KMS-11 (cell line): ENCODE measurements around the gene RAPGEF1.

Experiments used
- H2AFZ ChIP-seq: fragments of 200-600 bp; sonication (generic); 2 replicates; pipeline ENCODE4 v1.6.1; 2016; ENCODE audit warnings: antibody characterized with exemption, mixed run types, low read depth
- H3K27ac ChIP-seq: fragments of 200-600 bp; sonication (generic); 2 replicates; pipeline ENCODE4 v1.6.1; 2016; ENCODE audit warnings: mild to moderate bottlenecking, mixed run types
- H3K27me3 ChIP-seq: fragments of 200-600 bp; sonication (generic); 2 replicates; pipeline ENCODE4 v1.6.1; 2017; ENCODE audit warnings: mild to moderate bottlenecking, low read depth, mixed run types, moderate library complexity; ENCODE audit not compliant: insufficient read depth
- H3K36me3 ChIP-seq: fragments of 200-600 bp; sonication (generic); 2 replicates; pipeline ENCODE4 v1.6.1; 2017; ENCODE audit warnings: mild to moderate bottlenecking, mixed run types; ENCODE audit not compliant: insufficient read depth
- H3K4me1 ChIP-seq: fragments of 200-600 bp; sonication (generic); 2 replicates; pipeline ENCODE4 v1.6.1; 2016; ENCODE audit warnings: mild to moderate bottlenecking, low read depth, mixed run types; ENCODE audit not compliant: poor library complexity, severe bottlenecking
- H3K4me2 ChIP-seq: fragments of 200-600 bp; sonication (generic); 2 replicates; pipeline ENCODE4 v1.7.0; 2016; ENCODE audit warnings: mild to moderate bottlenecking, mixed run types
- H3K4me3 ChIP-seq: fragments of 200-600 bp; sonication (generic); IDR thresholded peaks from 2 replicates; pipeline ENCODE4 v1.6.1; 2017; ENCODE audit warnings: low read depth, low read length, mixed read lengths; ENCODE audit not compliant: insufficient read depth
- H3K79me2 ChIP-seq: fragments of 200-600 bp; sonication (generic); 2 replicates; pipeline ENCODE4 v1.6.1; 2016; ENCODE audit warnings: low read depth, mixed run types; ENCODE audit not compliant: insufficient read depth
- H3K9ac ChIP-seq: fragments of 200-600 bp; sonication (generic); 2 replicates; pipeline ENCODE4 v1.6.1; 2016; ENCODE audit warnings: mild to moderate bottlenecking, mixed run types
- H4K20me1 ChIP-seq: fragments of 200-600 bp; sonication (generic); 2 replicates; pipeline ENCODE4 v1.6.1; 2016; ENCODE audit warnings: mild to moderate bottlenecking, mixed run types; ENCODE audit not compliant: insufficient read depth
- CTCF ChIP-seq: fragments of 200-600 bp; sonication (generic); conservative IDR thresholded peaks from 2 replicates; pipeline ENCODE4 v1.6.1; 2017; ENCODE audit warnings: low read depth, mild to moderate bottlenecking, antibody characterized with exemption, low read length, moderate library complexity, mixed read lengths

The RAPGEF1 gene

DNA sequence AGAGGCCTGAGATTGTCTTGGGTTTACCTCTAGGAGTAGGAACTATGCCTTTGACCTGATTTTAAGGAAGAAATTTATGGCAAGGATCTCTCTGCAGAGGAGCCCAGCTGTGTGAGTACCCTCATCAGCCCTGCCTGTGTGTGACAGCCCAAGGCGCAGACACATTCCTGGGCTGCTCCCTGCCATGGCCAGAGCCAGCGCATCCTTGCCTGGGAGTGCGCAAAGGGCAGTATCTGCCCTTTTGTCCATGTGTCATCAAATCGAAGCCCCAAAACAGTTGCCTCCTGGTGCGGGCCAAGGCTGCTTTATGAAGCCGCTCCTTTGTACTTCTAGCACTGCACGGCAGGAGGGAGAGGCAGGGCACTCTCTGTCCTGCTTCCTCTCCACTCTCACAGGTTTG is 142.6 kb downstream of the RAPGEF1 start:
- no peaks in the 10 kb centered on the region for H4K20me1 ChIP-seq
- no peak overlapping the region for H3K27ac ChIP-seq
- no peaks in the 10 kb centered on the region for H3K4me1 ChIP-seq
- H3K36me3 ChIP-seq: peaks cover 7% of the 10 kb centered on the region; the same call in 1 of the 2 replicates
- H3K4me2 ChIP-seq: no peak overlapping the region
- no peak for TF ChIP-seq CTCF
- no peak overlapping the region for H3K9ac ChIP-seq
- no peak overlapping the region for H2AFZ ChIP-seq
- no peak overlapping the region for H3K4me3 ChIP-seq
- H3K27me3 ChIP-seq: no peaks in the 10 kb centered on the region
- no peaks in the 10 kb centered on the region for H3K79me2 ChIP-seq

- TF ChIP-seq CTCF: no peak
- no peak overlapping the region for H3K27ac ChIP-seq
- H3K4me3 ChIP-seq: no peak overlapping the region
- H4K20me1 ChIP-seq: no peaks in the 10 kb centered on the region
- H3K27me3 ChIP-seq: no peaks in the 10 kb centered on the region
- H3K79me2 ChIP-seq: no peaks in the 10 kb centered on the region
- H3K9ac ChIP-seq: no peak overlapping the region
- H3K4me1 ChIP-seq: no peaks in the 10 kb centered on the region
- peaks cover 7% of the 10 kb centered on the region; the same call in 1 of the 2 replicates for H3K36me3 ChIP-seq
- no peak overlapping the region for H3K4me2 ChIP-seq
- no peak overlapping the region for H2AFZ ChIP-seq
These were observed 143.5 kb downstream of the RAPGEF1 start for GRCh38 chr9:131596430-131596743.

DNA sequence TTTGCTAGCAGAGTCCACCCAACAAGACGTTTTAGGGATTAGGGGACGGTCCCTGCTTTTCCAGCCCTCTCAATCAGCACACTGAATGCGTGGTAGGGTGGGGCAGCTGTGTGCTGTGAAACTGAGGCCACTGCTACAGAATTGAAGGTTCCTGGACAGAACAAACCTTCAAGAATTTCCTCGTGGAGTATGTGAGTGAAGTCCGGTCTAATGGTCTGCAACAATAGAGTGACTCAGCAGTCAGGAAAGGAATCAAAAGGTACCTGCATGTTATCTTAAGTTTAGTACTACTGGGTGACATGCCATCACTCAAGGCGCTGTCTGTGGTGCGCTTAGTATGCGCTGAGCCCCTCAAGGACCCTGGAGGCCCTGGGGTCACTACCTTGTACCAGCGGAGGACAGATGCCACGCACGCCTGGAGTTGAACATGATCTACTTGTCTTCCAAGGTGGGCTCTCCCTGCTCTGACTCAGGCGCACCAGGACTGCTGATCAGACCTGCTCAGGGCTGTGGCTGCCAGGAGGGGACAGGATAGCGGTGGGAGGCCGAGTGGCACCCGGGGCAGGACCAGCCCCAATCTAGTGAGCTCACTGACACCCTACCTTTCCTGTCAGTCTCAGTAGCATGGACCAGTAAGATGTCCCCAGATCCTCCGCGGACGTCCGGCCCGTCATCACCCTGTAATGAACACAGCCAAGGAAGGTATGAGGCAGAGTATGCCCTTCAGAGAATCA is 144.0 kb downstream of the RAPGEF1 start:
- Histone ChIP-seq H3K79me2 (no peaks in the 10 kb centered on the region), H3K9ac (no peak overlapping the region), H2AFZ (no peak overlapping the region), H3K4me1 (no peaks in the 10 kb centered on the region), H3K36me3 (peaks cover 7% of the 10 kb centered on the region; the same call in 1 of the 2 replicates), H3K4me3 (no peak overlapping the region), H3K27ac (no peak overlapping the region), H3K4me2 (no peak overlapping the region), H4K20me1 (no peaks in the 10 kb centered on the region), H3K27me3 (no peaks in the 10 kb centered on the region)
- no peak for TF ChIP-seq CTCF

DNA sequence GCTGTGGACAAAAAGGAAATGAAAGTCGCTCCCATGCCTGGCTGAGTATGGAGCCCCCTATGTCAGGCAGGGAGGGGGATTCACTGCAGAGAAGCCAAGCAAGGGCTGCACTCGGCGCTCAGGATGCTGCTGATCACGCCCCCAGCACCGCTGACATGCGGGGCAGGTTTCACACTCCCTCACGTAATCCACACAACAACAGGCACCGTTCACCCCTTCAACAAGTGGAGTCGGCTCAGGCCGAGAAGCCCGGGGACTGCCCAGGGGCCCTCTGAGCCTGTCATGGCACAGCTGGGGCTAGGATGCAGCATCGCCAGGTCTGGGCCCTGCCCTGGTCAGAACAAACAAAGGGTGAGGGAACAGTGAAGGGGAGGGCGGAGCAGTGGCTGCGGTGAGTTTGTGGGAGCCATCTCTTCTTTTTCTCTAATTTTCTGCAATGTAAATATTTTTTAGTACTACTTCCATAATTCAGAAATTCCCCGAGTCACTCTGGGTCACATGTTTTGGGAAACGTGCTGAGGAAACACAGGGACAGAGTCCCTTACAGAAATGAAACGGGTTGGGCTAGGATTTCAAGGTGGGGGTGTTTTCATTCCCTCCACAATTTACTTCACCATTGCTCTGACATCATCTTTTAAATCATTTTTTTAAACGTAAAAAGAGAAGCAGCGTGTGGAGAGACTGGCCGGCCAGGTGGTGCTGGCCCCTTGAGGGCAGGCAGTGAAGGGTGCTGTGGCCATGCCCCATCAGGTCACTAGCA is 144.8 kb downstream of the RAPGEF1 start:
- Histone ChIP-seq H2AFZ (no peak overlapping the region), H3K27ac (no peak overlapping the region), H4K20me1 (no peaks in the 10 kb centered on the region), H3K9ac (no peak overlapping the region), H3K36me3 (peaks cover 4% of the 10 kb centered on the region; the same call in 1 of the 2 replicates), H3K79me2 (no peaks in the 10 kb centered on the region), H3K4me1 (no peaks in the 10 kb centered on the region), H3K4me3 (no peak overlapping the region), H3K27me3 (no peaks in the 10 kb centered on the region), H3K4me2 (no peak overlapping the region)
- no peak for TF ChIP-seq CTCF
